NOMO-1 treated with dmso at 0.1 percent for 144 hours (cell line): ENCODE measurements around the gene TM4SF4.
A peak's percentile ranks its signal among the peaks of the same experiment; 100 is the strongest.

ENCODE experiments used
- DNase-seq: peaks from one replicate; lab custom pipeline; 2025; ENCODE audit not compliant: unreplicated experiment; lab: John Stamatoyannopoulos, UW

Gene TM4SF4

GRCh38 chr3:149509526-149509925 lies 35.0 kb downstream of the TM4SF4 start:
- no peak for DNase-seq

- DNase-seq = no peak
These were observed 36.0 kb downstream of the TM4SF4 start for GRCh38 chr3:149510480-149510879.

GRCh38 chr3:149511040-149511626 lies 36.6 kb downstream of the TM4SF4 start:
- DNase-seq = no peak

- DNase-seq = peak; percentile 27
These were observed 37.7 kb downstream of the TM4SF4 start for GRCh38 chr3:149512073-149512782.

GRCh38 chr3:149514471-149514870 lies 40.0 kb downstream of the TM4SF4 start:
- no peak for DNase-seq

GRCh38 chr3:149515249-149515648 lies 40.8 kb downstream of the TM4SF4 start:
- no peak for DNase-seq

- no peak for DNase-seq
These were observed 42.4 kb downstream of the TM4SF4 start for GRCh38 chr3:149516920-149517319.

- DNase-seq = no peak
These were observed 45.4 kb downstream of the TM4SF4 start for GRCh38 chr3:149519912-149520311.

- no peak for DNase-seq
These were observed 49.2 kb downstream of the TM4SF4 start for GRCh38 chr3:149523512-149524299.

- no peak for DNase-seq
These were observed 53.2 kb downstream of the TM4SF4 start for GRCh38 chr3:149527531-149528339.

GRCh38 chr3:149528340-149528650 lies 53.8 kb downstream of the TM4SF4 start:
- no peak for DNase-seq

GRCh38 chr3:149529099-149529498 lies 54.6 kb downstream of the TM4SF4 start:
- no peak for DNase-seq

- DNase-seq = no peak
These were observed 58.1 kb downstream of the TM4SF4 start for GRCh38 chr3:149532489-149533180.

- no peak for DNase-seq
These were observed 59.6 kb downstream of the TM4SF4 start for GRCh38 chr3:149534082-149534481.

- no peak for DNase-seq
These were observed 60.3 kb downstream of the TM4SF4 start for GRCh38 chr3:149534671-149535332.

- DNase-seq = no peak
These were observed 60.8 kb downstream of the TM4SF4 start for GRCh38 chr3:149535333-149535685.

GRCh38 chr3:149536429-149536828 lies 61.9 kb downstream of the TM4SF4 start:
- DNase-seq = no peak

GRCh38 chr3:149538371-149538770 lies 63.9 kb downstream of the TM4SF4 start:
- DNase-seq = no peak

GRCh38 chr3:149541091-149541491 lies 66.6 kb downstream of the TM4SF4 start:
- no peak for DNase-seq
